K562 (cell line): Measurements from ENCODE around the gene CYP11A1. TPM values are rescaled to one million over a fixed set of nuclear protein-coding genes. Genes with fewer than 3 reads are reported as not detected.

Source experiments
- CLOCK ChIP-seq: fragments of 250-450 bp; sonication (Bioruptor Pico); IDR thresholded peaks from 2 replicates; pipeline ENCODE4 v1.4.0; 2020; ENCODE audit warnings: mild to moderate bottlenecking, moderate library complexity, borderline replicate concordance
- ELK1 ChIP-seq: sonication (generic); formaldehyde crosslinking; IDR thresholded peaks from 2 replicates; pipeline ENCODE4 v1.8.1; 2022; ENCODE audit warnings: missing genetic modification reagents
- HINFP ChIP-seq: fragments of 450-650 bp; conservative IDR thresholded peaks from 2 replicates; pipeline ENCODE4 v1.6.1; 2016; ENCODE audit warnings: missing genetic modification characterization, low read depth, mild to moderate bottlenecking, control low read depth, missing compliant biosample characterization
- LEF1 ChIP-seq: fragments of 450-650 bp; IDR thresholded peaks from 2 replicates; pipeline ENCODE4 v1.6.1; 2016; ENCODE audit warnings: mild to moderate bottlenecking
- MEIS2 ChIP-seq: fragments of 450-650 bp; IDR thresholded peaks from 2 replicates; pipeline ENCODE4 v1.6.1; 2014; ENCODE audit warnings: mild to moderate bottlenecking; ENCODE audit not compliant: partially characterized antibody
- POLR2AphosphoS2 ChIP-seq: IDR thresholded peaks from 2 replicates; pipeline ENCODE4 v1.6.1; 2012; ENCODE audit warnings: low read length, improper control_type of control experiment
- SMC3 ChIP-seq: conservative IDR thresholded peaks from 2 replicates; pipeline ENCODE4 v1.6.1; 2011; ENCODE audit warnings: low read depth, low read length, improper control_type of control experiment; ENCODE audit not compliant: insufficient read depth
- ZNF277 ChIP-seq: fragments of 250-450 bp; sonication (Bioruptor Pico); IDR thresholded peaks from 2 replicates; pipeline ENCODE4 v1.8.0; 2022; ENCODE audit warnings: inconsistent platforms, mild to moderate bottlenecking, moderate library complexity, borderline replicate concordance
- ZNF316 ChIP-seq: fragments of 450-650 bp; IDR thresholded peaks from 2 replicates; pipeline ENCODE4 v1.6.1; 2016
- ZNF41 ChIP-seq: fragments of 250-450 bp; sonication (Bioruptor Pico); conservative IDR thresholded peaks from 2 replicates; pipeline ENCODE4 v1.4.0; 2020; ENCODE audit warnings: mild to moderate bottlenecking
- polyA plus RNA-seq, 8 experiments: library from polyadenylated mRNA; depleted of rRNA in 4 of 8; stranded (reverse) in 5 of 8; unstranded in 3 of 8; fragments of >200 nt; fragmentation: Nextera tagmentation in 2 of 8; fragmentation: Illumina TruSeq in 1 of 8; extraction: Ambion mirVana in 2 of 8; extraction: Trizol in 1 of 8; gene quantifications; 2 replicates each; pipeline versions ENCODE4 v1.2.1 to v1.2.3, GENCODE V29; 2011 to 2014; ENCODE audit warnings: inconsistent platforms in 1 of 8, missing spikeins in 1 of 8
- total RNA-seq, 7 experiments: library from RNA; depleted of rRNA in 6 of 7; stranded (reverse); fragments of >200 nt in 6 of 7; fragmentation: Illumina TruSeq in 2 of 7; extraction: Trizol in 2 of 7; gene quantifications; 2 replicates each; pipeline versions ENCODE4 v1.2.1 to v1.2.3, GENCODE V29; 2011 to 2021; ENCODE audit warnings: low replicate concordance in 1 of 7
- TF ChIP-seq, protein P1 (sequence below): fragments of 450-650 bp; IDR thresholded peaks from 2 replicates; pipeline ENCODE4 v1.6.1; 2016; ENCODE audit warnings: mild to moderate bottlenecking
- TF ChIP-seq, protein P2 (sequence below), 2 experiments: fragments of 450-650 bp; IDR thresholded peaks; 2 replicates each; pipeline ENCODE4 v1.6.1; 2018; ENCODE audit warnings: mild to moderate bottlenecking in 2 of 2, low read depth in 1 of 2; ENCODE audit not compliant: partially characterized antibody in 2 of 2

Gene CYP11A1
- total and polyA plus RNA-seq, 9 of the 15 experiments (the other 6 are each of a cell fraction or from before 2014, with no cell fraction given) = 0.06 to 0.24 (median 0.10) TPM; not detected in 4

- peak; percentile 89 for TF ChIP-seq CLOCK
- TF ChIP-seq, protein P1, sequence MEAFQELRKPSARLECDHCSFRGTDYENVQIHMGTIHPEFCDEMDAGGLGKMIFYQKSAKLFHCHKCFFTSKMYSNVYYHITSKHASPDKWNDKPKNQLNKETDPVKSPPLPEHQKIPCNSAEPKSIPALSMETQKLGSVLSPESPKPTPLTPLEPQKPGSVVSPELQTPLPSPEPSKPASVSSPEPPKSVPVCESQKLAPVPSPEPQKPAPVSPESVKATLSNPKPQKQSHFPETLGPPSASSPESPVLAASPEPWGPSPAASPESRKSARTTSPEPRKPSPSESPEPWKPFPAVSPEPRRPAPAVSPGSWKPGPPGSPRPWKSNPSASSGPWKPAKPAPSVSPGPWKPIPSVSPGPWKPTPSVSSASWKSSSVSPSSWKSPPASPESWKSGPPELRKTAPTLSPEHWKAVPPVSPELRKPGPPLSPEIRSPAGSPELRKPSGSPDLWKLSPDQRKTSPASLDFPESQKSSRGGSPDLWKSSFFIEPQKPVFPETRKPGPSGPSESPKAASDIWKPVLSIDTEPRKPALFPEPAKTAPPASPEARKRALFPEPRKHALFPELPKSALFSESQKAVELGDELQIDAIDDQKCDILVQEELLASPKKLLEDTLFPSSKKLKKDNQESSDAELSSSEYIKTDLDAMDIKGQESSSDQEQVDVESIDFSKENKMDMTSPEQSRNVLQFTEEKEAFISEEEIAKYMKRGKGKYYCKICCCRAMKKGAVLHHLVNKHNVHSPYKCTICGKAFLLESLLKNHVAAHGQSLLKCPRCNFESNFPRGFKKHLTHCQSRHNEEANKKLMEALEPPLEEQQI = peak; percentile 96; the same call in 1 of the 2 replicates
- TF ChIP-seq HINFP (tag) = peak; percentile 56
- no peak for TF ChIP-seq ELK1
- TF ChIP-seq MEIS2 = peak; percentile 38
- TF ChIP-seq SMC3 = no peak
- peak; percentile 99 for TF ChIP-seq LEF1
- TF ChIP-seq ZNF277 (CRISPR knock-in tag) = no peak
- TF ChIP-seq ZNF41 (CRISPR knock-in tag) = peak; percentile 76
- TF ChIP-seq, protein P2, sequence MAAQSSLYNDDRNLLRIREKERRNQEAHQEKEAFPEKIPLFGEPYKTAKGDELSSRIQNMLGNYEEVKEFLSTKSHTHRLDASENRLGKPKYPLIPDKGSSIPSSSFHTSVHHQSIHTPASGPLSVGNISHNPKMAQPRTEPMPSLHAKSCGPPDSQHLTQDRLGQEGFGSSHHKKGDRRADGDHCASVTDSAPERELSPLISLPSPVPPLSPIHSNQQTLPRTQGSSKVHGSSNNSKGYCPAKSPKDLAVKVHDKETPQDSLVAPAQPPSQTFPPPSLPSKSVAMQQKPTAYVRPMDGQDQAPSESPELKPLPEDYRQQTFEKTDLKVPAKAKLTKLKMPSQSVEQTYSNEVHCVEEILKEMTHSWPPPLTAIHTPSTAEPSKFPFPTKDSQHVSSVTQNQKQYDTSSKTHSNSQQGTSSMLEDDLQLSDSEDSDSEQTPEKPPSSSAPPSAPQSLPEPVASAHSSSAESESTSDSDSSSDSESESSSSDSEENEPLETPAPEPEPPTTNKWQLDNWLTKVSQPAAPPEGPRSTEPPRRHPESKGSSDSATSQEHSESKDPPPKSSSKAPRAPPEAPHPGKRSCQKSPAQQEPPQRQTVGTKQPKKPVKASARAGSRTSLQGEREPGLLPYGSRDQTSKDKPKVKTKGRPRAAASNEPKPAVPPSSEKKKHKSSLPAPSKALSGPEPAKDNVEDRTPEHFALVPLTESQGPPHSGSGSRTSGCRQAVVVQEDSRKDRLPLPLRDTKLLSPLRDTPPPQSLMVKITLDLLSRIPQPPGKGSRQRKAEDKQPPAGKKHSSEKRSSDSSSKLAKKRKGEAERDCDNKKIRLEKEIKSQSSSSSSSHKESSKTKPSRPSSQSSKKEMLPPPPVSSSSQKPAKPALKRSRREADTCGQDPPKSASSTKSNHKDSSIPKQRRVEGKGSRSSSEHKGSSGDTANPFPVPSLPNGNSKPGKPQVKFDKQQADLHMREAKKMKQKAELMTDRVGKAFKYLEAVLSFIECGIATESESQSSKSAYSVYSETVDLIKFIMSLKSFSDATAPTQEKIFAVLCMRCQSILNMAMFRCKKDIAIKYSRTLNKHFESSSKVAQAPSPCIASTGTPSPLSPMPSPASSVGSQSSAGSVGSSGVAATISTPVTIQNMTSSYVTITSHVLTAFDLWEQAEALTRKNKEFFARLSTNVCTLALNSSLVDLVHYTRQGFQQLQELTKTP (IDR thresholded peaks at IDR 0.05; ENCODE audit: low read depth in 1 of 2, partially characterized antibody in 2 of 2) = peak; percentile 26 to 94
- peak; percentile 96 for TF ChIP-seq ZNF316
- TF ChIP-seq POLR2AphosphoS2 = no peak
These were observed 22.0 kb upstream of the CYP11A1 start (continued) for GRCh38 chr15:74389241-74390048.
